Superior temporal gyrus (tissue), 1 donor: ENCODE measurements around the gene TARBP1.
A peak's percentile ranks its signal among the peaks of the same experiment; 100 is the strongest.
"Not testable (repeated sequence)": the region's sequence is repeated elsewhere in the genome, so short reads cannot be mapped to it uniquely, and the experiment has no call there.

Experiments used
- DNase-seq: peaks from one replicate; pipeline ENCODE4 v3.0.0-alpha.2; 2016; ENCODE audit errors: extremely low spot score

TARBP1 gene

DNA sequence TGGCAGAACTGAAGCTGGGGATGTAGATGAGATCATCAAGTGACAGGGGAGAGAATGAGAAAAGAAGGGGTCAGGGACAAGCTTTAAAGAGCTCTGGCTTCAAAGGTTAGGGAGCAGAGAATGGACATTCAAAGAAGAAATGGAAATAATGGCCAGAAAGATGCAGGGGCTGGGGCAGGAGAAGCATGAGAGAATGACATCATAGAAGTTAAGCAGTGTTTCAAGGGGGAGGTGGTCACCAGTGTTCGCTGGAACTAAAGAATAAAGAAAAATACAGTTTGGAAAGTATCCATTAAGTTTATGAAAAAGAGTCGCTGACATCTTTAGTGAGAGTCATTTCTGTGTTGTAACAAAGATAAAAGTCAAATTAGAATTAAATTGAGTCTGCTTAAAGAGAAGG lies 44.3 kb downstream of the TARBP1 start:
- no peak for DNase-seq

DNA sequence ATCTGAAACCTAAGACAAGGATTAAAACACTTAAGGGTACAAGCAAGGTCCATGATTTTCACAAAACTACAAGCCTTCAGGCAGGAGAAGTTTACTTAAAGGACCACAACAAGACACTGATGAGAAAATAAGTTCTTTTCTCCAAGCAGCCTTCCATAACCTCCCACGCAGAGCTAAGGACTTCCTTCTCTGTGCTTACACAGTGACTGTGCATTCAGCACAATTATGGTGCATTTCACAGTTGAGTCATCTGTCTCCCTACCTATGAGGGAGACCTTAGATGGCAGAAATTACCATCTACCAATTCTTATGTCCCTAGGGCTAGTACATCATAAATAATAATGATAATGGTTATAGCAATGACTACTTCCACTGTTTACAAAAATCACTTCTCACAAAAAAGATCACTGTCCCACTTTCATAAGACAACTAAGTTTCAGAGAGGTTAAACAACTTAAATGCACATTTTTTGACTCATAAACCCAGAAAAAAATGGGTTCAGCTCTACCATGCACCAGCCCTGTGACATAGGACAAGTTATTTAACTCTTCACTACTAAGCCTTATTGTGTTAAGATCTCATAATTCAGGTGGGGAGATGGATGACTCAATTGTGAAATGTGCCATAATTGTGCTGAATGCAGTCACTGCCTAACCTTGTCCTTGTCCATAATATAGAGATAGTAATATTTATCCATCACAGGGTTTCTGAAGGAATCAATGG lies 45.3 kb downstream of the TARBP1 start:
- DNase-seq, result no peak

DNA sequence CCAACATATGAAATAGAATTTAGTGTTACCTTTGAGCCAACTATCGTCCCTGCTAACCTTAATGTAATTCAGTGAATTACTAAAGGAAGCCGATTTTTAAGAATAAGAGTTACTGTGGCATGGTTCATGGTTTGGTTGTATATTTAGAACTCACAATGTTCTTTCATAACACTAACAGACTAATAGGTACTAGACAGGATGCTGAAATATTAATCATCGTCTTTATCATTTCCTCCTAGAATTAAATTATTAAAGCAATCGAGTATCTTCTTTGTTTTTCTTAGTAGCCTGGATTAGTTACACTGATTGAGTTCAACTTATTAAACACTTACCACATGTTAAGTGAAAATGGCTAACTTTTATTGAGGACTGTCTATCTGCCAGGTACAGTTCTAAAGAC lies 47.7 kb downstream of the TARBP1 start:
- DNase-seq, result no peak

DNA sequence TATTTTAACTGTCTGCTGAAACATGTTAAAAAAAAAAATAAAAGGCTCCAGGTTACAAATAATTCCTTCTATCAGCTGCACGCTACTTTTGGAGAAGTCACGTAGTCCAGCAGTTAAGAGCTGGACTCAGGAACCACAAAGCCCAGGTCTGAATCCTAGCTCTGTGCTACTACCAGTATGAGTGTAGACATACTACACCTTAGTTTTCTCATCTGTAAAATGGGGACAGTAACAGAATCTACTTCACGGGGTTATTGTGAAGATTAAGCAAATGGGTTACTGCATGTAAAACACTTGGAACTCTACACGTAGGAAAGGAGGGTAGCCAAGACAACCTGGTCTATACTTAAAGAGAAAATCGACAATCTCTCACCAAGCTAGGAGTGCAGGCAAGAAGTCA lies 48.3 kb downstream of the TARBP1 start:
- DNase-seq, result no peak

DNA sequence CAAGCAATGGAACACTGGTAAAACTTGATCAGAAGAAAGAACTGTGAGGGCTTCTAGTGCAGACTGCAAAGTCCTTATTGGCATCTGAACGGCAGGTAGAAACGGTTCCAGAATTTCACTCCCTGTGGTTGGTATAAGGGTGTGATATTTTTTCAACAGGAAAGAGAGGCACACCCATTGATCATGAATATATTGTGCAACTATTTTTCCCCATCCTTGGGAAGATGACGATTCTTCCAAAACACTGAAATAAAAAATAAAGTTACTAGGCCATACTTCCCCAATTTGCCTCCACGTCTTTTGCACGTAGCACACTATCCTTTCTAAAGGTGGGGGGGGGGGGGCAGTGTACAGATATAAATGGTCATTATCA lies 49.6 kb downstream of the TARBP1 start:
- DNase-seq, result no peak

DNA sequence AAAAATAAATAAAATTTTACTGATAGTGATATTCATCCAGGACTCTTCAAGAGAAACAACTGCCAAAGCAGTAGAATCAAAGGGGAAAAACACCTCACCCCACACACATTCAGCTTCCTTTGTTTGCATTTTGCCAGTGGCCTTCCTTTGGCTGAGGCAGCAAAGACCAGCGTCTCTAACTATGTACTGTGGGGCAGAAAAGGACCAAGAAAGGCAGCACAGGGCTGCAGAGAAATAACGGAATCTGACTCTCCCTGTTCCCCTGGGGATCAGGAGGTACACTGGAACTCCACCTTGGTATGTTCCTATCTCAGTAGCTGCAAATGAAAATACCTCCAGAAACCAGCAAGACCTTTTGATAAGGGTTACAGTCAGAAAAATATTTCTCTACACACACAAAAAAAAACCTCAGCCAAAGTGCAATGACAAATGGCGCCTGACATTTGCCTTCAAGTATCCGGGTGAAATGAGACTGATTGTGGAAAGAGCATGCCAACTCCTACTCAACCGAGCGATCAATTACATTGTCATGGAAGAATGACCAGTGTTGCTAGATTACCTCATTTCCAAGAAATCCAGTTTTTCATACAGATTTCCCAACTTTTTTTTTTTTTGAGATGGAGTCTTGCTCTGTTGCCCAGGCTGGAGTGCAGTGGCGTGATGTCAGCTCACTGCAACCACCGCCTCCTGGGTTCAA lies 50.9 kb downstream of the TARBP1 start:
- DNase-seq, result no peak

DNA sequence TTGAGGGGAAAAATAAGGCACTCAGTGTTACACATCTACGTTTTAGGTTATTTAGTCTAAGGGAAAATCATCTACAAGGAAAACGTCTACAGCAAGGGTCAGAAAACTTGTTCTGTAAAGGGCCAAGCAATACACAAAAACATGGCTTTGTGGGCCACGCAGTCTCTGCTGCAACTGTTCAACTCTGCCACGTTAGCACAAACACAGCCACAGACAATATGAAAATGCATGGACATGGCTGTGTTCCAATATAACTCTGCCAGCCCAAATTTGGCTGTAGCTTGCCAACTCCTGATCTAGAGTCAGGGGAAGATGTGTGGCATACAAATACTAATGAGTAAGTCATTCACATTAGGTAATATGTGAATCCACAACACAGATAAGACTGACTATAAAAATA lies 65.0 kb downstream of the TARBP1 start:
- DNase-seq, result no peak

DNA sequence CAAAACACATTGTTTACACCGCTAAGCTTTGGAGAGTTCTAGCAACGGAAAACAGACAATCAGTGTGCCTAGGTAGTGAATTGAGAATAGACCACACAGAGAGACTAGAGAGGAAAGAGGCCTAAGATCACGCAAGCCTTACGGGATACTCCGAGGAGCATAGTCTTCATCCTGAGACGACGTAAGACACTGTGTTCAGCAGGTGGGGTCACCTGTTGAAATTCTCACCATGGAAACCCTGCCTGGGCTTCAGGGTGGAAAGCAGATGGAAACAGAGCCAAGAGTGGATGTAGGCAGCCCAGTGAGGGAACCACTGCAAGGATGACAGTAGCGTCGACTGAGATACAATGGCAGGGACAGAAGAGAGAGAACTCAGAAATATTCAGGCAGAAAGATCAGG lies 65.5 kb downstream of the TARBP1 start:
- no peak for DNase-seq

DNA sequence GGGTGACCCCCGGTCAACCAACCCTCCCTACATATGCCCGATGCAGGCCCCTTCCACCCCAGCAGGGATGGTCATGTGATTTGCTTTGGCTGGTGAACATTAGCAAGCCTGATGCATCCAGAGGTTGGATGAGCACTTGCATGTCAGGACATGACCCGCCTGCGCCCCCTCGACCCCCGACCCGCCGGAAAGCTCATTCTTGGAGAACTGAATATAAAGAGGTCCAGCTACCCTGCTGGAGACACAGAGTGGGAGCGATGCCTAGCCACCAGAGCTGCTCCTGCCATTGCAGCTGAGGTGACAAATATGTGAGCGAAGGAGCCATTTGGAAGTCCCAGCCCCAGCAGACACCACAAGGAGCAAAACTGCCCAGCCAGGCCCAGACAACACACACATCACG lies 66.1 kb downstream of the TARBP1 start:
- DNase-seq, result no peak

DNA sequence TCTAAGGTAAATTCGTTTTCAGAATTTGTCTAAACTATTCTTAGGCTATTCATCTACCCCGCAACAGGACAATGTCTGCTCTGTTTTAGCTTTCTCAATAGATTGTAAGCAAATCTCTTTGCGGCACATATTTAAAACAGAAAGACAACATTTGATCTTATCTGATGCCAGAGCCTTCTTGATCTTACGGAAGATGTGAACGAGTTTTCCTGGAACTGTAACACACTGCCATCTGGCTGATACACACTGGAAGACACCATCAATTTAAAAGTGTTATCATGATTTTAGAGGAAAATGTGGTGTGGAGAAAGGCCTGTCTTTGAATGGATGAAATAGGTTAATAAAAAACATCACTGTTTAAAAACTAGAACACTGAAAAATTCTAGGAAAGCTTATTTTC lies 69.7 kb downstream of the TARBP1 start:
- peak; percentile 68 for DNase-seq

DNA sequence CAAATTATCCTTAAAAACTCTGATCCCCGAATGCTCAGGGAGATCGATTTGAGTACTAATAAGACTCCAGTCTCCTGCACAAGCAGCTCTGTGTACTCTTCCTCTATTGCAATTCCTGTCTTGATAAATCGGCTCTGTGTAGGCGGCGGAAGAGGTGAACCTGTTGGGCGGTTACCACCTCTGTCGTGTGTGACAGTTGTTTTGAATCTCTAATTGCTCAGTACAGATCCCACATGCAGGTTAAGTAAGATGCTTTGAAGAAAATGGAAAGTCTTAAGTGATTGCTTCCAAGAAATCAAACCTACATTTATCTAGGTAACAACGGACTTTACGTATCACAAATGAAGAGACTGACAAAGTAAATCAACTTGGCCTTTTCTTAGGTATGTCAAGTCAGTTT lies 70.2 kb downstream of the TARBP1 start:
- DNase-seq, result no peak

DNA sequence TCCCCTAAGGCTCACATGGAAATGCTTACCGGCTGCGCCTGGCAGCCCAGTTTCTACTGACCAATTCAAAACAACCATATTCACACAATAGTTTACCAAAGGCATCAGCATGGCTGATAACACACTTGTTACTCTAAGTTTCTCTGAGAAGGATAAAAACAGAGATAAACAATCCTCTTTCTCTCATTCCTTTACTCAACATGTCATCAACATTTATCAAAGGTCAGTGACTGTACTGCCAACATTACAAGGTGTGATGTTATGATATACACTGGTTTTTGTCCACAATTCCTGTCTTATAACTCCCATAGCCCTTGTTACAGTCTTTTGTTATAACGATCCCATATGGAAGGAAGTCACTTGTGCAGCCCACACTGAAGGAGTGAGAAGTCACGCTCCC lies 72.1 kb downstream of the TARBP1 start:
- no peak for DNase-seq

DNA sequence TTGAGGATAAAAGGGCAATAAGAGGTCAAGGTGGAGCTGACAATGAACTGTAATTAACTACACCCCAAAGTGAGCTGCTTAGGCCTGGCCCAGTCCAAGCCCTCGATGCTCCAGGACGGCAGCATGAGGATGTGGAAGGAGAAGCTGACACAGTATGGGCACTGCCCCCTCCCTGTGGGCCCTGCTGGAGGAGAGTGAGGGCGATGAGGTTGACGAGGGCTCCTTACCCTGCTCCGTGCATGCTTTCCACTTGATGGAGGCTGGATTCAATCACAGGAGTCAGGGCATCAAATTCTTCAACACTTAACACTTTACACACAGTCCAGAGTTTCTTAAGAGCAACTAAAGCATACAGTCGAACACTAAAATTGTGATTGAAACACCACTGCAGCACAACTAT lies 73.3 kb downstream of the TARBP1 start:
- no peak for DNase-seq

DNA sequence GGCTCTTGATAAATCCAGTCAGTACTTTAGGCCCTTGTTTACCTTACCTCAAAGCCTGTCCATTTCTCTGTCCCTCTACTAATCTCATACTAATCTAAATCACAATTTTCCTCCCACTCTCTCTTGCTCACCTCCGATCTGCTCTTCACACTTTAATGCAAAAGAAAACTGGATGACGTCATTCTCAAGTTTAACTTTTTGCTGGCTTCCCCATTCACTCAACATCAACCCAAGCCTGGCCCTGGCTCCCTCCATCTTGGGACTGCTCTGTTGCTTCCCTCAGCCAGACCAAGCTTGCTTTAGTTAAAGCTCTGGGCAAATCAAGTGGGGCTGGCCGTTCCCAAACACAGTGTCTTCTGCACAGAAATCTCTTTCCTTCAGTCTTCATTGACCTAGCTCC lies 76.0 kb downstream of the TARBP1 start:
- DNase-seq, result no peak

DNA sequence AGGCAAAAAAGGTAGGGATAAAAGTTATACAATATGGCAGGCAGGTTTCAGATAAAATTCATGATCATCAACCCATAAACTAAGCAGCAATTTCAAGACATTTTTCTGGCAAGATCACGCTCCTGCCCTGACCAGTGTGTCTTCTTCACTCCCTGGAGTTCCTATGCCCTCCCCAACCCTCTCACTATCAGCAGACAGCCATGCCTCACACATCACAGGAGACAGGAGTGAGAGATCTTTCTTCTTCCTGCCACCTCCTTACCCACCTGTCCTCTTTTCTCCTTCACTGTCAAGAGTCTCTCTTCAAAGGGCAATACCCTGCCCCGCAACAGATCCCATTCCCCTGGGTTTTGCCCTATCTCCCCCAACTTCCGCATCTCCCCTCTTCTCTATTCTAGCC lies 77.3 kb downstream of the TARBP1 start:
- DNase-seq, result no peak

DNA sequence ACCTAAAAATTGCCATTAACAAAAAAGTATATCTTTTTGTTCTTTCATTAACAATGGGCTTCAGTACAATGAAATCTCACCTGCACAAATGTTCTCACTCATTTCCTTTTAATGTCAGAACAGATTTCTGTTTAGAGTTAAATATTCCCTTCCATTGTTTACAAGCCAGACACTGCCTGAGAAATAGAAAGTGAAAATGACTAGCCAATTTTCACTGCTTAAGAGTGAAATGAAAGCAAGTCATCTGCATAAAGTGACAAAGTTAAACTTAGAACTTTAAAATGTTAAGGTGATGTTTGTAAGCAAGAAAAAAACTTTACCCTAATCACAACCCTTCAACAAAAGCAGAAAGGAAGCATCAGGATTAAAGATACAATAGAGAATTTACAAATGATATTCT lies 78.2 kb downstream of the TARBP1 start:
- peak; percentile 30 for DNase-seq

DNA sequence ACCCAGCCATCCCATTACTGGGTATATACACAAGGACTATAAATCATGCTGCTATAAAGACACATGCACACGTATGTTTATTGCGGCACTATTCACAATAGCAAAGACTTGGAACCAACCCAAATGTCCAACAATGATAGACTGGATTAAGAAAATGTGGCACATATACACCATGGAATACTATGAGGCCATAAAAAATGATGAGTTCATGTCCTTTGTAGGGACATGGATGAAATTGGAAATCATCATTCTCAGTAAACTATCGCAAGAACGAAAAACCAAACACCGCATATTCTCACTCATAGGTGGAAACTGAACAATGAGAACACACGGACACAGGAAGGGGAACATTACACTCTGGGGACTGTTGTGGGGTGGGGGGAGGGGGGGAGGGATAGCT lies 79.5 kb downstream of the TARBP1 start:
- DNase-seq, result not testable (repeated sequence)

DNA sequence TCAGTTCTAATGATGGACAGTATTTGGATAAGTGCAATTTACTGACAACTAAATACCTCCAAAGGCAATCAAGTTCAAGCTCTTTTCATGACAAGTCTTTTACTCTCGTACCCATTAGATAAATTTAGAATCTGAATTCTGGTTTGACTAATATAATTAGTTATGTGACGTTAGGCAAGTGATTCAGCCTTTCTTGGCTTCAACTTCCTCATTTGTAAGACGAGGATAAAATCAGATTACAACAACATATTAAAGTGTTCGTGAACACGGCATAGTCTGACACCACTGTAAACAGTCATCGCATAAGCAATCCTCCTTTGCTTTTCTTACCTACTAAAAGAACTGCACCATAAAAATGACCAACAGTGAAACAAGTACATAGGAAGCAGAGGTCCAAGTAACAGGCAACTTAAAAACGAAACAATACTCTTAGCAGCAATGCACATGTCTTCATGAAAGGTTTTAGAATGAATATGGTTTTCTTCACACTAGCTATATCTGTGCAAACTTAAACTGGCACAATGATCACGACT lies 80.1 kb downstream of the TARBP1 start:
- DNase-seq, result peak; percentile 22

DNA sequence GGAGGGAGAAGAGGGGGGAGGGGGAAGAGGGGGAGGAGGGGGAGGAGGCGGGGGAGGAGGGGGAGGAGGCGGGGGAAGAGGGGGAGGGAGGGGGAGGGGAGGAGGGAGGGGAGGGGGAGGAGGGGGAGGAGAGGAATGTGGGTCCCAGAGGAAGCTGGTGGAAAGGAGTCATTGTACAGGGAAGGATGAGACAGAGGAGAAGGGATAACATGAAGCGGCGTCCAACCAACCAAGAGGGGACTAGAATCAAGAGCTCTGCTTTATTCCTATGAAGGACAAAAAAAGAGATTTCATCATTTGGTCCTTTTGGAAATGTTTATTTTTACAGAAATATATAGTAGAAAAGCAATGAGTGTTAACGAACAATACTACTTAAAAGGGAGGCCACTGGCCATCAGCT lies 81.2 kb downstream of the TARBP1 start:
- no peak for DNase-seq

DNA sequence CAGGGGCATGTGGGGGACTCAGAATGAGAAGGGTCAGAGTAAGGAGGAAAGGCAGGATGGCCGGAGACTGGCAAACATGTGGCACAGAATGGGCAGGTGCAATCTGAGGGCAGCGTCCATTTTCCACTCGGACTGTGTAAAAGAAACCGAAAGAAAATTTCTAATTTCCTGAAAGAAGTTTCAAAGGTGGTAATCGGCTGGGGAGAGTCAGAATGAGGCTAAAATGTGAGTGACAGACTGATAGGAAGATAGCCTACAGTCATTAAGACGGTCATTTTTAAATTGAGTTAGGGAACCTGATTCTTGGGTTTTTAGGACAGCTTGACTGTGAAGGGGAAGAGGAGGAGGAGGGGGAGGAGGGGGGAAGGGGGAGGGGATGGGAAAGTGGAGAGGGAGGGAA lies 82.1 kb downstream of the TARBP1 start:
- no peak for DNase-seq

DNA sequence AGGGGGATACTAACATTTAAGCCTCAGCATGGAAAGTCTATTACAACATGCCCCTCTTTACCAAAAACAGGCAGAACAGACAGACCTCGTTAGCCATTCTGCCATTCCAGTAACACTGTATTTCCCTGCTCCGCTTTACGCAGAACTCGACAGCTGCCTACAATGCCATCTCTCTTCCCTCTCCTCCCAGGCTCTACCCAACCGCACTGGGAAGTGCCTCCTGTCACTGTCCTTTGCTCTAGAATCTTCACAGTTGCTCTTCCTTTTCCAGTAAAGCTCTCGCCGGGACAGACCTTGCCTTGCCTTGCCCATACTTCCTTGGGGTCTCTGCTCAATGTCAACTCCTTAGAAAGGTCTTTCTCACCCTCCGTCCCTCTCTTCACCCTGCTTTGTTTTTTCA lies 82.9 kb downstream of the TARBP1 start:
- no peak for DNase-seq

DNA sequence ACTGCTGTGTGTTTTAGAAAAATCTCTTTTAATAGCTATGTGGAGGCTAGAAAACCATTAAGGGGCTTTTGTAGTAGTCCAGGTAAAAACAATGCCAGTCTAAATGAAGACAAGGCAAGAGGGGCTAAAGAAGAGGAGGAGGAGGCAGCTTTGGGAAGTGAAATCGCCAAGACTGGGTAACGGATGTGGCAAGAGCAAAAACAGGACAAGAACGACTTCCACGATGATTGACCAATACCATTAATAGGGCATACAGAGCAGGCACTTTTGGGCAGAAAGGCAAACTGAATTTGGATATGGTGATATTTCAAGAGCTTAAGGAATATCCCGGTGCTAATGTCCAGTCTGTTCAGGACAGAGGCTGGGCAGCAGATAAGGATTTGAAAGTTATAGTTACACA lies 83.7 kb downstream of the TARBP1 start:
- no peak for DNase-seq

DNA sequence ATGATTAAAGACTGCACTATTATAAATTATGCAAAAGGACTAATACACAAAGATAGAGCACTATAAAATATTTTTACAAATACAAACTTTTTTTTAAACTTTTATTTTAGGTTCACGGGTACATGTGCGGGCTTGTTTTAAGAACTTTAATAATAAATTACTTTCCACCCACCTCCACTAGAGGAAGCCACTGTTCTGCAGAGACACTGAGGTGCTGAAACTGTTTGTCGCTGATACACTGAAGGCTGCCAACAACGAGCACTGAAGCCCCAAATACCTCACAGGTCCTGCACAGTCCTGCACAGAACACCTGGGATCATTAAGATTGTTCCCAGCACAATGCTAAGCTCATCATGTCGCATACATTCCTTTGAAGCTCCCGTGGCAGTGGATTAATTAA lies 85.8 kb downstream of the TARBP1 start:
- DNase-seq, result no peak

DNA sequence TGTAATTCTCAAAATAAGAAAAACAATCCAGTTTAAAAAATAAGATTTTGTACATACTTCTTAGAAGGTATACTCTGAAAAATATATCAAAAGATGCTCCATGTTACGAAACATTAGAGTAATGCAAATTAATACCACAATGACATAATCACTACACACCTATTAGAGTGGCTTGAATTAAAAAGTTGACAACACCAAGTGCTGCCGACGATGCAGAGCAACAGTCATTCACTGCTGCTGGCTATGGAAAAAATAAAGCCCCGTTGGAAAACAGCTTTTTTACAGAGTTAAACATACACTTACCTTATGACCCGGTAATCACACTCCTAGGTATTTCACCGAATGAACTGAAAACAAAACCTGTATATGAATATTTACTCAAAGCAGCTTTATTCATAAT lies 90.9 kb downstream of the TARBP1 start:
- DNase-seq, result no peak
